Effector CD8-positive, alpha-beta T cell (primary cell): ENCODE measurements around the gene IRX4.
"Not testable (repeated sequence)": the region's sequence is repeated elsewhere in the genome, so short reads cannot be mapped to it uniquely, and the experiment has no call there.

Source experiments
- DNase-seq: peaks from one replicate; lab custom pipeline; 2025; lab: John Stamatoyannopoulos, UW

Gene IRX4

GRCh38 chr5:1878050-1878849 lies 4.5 kb downstream of the IRX4 start:
- DNase-seq, result no peak

- DNase-seq, result no peak
Observed at GRCh38 chr5:1877103-1878049, 5.3 kb downstream of the IRX4 start.

- DNase-seq, result no peak
Observed at GRCh38 chr5:1876660-1877064, 6.1 kb downstream of the IRX4 start.

- DNase-seq, result no peak
Observed at GRCh38 chr5:1875843-1876659, 6.7 kb downstream of the IRX4 start.

GRCh38 chr5:1875281-1875842 lies 7.4 kb downstream of the IRX4 start:
- no peak for DNase-seq

- DNase-seq, result no peak
Observed at GRCh38 chr5:1874771-1875220, 7.9 kb downstream of the IRX4 start.

GRCh38 chr5:1874348-1874747 lies 8.4 kb downstream of the IRX4 start:
- DNase-seq, result no peak

GRCh38 chr5:1873243-1873959 lies 9.3 kb downstream of the IRX4 start:
- DNase-seq, result no peak

- DNase-seq, result no peak
Observed at GRCh38 chr5:1871441-1871840, 11.3 kb downstream of the IRX4 start.

GRCh38 chr5:1870435-1871272 lies 12.1 kb downstream of the IRX4 start:
- not testable (repeated sequence) for DNase-seq

GRCh38 chr5:1868886-1869475 lies 13.7 kb downstream of the IRX4 start:
- no peak for DNase-seq

GRCh38 chr5:1867815-1868143 lies 14.9 kb downstream of the IRX4 start:
- DNase-seq, result no peak

- peak; percentile 3 for DNase-seq
Observed at GRCh38 chr5:1867114-1867814, 15.5 kb downstream of the IRX4 start.

GRCh38 chr5:1865948-1866347 lies 16.8 kb downstream of the IRX4 start:
- DNase-seq, result no peak

- no peak for DNase-seq
Observed at GRCh38 chr5:1865486-1865885, 17.2 kb downstream of the IRX4 start.

- DNase-seq, result no peak
Observed at GRCh38 chr5:1864896-1865440, 17.8 kb downstream of the IRX4 start.

- DNase-seq, result no peak
Observed at GRCh38 chr5:1860949-1861348, 21.8 kb downstream of the IRX4 start.

- no peak for DNase-seq
Observed at GRCh38 chr5:1860021-1860610, 22.6 kb downstream of the IRX4 start.
